HG02852 (cell line): ENCODE data around the gene CEP41.

Experiments used
- ATAC-seq: cut with Tn5 transposase; IDR thresholded peaks from one replicate; pipeline ENCODE4 v1.9.1; 2021; ENCODE audit warnings: mild to moderate bottlenecking, moderate library complexity; ENCODE audit not compliant: unreplicated experiment

Gene CEP41

DNA sequence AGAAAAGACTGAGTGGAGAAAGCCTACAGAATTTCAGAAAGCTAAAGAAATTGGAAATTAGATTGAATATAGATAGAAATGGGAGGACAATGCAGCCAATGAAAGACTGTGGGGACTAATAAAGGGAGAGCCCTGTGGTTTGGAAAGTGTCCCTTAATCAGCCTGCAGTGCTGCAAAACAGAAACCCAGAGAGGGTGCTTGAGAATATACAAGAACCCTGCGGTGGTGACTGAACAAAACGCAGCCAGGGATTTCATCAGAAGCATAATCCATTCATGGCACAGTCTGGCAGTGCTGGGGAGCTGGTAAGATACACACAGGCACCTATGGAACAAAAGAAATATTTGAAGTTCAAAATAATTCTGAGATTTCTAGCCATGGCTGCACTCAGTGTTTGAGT is 19.1 kb downstream of the CEP41 start:
- peak; percentile 68 for ATAC-seq

DNA sequence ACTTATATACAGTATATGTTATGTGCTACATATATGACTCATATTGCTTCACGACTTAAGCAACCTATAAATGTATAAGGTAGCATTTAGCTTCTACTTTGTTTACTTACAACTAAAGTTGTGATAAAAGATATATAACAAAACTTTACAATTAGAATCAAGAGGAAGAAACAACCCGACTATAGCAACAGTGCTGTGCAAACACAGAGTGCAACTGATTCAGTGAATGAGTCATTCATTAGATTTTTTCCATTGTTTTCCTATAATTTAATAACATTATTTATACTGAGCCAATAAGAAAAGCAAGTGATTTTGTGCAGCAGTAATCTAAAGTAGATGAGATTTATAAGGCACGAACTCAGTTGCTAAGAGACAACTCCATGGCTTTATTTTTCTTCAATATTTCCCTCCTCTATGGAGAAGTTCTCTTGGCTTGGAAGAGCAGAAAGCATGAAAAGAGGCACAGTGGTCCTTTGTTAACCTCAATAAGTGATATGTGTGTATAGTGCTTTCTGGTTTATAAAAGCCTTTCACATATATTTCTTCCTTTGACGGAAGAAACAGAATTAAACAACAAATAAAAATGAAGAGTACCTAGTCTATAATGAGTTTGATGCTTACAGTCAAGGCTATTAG is 19.8 kb downstream of the CEP41 start:
- no peak for ATAC-seq

DNA sequence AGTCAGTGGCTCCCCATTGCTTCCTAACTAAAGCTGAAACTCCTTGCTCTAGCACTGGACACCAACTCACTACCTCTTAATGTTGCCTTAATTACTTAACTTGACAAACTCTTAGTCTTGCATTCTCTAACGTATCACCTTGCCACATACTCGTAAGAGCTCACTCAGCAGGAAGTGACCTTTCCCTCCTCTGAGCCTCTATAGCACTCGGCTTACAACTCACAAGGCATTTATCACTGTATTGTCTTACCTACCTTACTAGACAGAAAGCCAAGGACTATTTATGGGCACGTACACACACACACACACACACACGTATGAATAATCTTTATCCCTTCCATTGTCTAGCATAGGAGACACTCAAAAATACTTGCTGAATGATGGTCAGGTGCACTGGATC is 21.2 kb downstream of the CEP41 start:
- ATAC-seq, result no peak

DNA sequence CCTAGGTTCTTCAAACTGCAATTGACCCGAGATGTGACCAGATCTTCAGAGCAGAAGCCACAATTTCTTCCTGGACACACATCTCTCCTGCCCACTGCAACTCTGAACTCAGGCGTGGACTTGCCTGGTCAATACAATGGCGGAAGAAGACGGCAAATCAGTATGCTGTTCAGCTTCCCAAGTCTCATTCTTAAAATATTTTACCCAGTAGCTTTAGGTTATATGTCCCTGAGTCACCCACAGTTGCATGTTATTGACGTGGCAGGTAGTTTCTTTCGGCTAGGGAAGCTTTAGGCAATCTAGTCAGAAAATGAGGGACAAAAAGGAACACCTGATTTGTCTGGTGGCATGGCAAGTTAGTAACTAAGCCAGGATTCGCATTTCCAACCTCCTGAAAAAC is 22.5 kb downstream of the CEP41 start:
- ATAC-seq, result no peak

DNA sequence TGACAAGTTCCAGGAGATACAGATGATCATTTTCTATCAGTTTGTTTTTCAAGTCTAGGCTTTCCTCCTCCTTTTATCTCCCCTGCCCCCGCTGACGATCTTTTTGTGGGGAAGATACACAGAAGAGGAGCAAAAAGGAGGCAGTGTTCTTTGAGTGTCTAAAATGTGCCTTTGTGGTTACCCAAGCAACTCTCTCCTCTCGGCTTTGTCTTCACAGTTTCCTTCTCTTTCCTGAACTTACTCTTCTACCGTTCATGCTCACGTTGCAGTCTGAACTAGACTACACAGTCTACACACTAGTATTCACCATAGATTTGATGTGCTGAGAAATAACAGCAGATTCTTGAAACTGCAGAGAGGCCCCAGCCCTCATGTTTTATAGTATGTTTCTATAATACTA is 23.6 kb downstream of the CEP41 start:
- ATAC-seq, result no peak

DNA sequence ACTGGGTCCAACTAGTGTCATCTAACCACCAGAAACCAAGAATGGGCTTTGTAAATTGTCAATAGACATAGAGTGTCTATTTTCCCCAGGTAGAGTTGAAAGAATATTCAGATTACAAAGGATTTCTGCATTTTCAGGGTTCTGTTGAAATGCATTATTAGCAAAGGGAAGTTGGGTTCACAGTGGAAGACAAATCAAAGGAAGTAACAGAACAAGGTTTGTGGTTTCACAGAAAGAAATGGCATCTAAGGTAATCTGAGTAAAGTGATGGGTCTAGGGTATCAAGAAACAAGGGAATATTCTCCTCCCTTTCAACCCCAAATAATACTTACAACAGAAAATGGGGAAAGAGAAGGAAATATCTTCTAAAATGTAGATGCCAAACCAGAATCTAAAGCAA is 25.8 kb downstream of the CEP41 start:
- ATAC-seq, result no peak

DNA sequence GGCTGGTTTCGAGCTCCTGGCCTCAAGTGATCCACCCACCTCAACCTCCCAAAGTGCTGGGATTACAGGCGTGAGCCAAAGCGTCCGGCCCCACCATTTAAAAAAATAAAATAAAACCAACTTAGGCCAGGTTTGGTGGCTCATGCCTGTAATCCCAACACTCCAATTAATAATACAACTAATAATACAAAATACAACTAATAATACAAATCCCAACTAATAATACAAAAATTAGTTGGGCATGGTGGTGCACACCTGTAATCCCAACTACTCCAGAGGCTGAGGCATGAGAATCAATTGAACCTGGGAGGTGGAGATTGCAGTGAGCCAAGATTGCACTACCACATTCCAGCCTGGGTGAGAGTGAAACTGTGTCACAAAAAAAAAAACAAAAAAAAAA is 27.6 kb downstream of the CEP41 start:
- ATAC-seq, result no peak

DNA sequence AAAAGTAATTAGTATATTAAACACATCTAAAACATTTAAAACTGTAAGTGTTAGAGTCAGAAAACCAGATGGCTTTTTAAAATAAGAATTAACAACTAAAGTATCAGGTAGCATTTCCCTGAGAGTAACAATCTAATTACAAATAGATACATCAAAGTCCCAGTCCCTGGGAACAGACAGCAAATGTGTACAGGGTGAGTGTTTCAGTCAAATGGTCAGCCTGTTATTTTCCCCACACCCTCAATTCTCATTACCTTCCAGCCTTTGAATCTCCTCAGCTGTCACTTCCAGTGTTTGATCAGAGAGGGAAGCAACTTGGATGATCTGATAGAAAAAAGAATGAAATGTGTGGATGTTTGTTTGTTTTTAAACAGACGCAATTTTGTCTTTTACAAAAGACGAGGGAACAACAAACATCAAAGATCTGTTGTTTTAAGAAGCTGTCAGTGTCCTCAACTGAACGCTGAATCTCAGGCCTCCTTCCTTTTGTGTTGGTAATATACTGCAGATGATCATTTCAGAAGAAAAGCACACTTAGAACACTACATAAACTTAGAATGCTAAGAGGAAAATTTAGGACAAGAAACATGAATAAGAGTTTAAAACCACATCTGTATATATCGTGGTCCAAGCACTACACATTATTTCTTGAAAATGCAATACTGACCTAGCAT is 29.8 kb downstream of the CEP41 start:
- no peak for ATAC-seq

DNA sequence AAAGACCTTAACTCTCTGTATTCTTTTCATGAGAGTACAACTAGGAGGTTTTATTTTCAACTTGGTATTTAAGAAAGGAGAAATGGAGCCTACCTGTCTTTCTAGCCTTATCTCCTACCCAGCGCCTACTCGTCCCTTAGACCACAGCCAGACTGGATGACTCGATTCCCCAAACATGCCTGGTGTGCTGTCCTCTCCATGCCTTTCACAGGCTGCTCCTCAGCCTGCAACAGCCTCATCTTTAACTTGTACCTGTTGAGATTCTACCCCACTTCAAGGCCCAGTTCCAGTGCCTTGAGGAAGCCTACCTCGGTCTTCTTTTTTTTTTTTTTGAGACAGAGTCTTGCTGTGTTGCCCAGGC is 31.1 kb downstream of the CEP41 start:
- ATAC-seq, result no peak

DNA sequence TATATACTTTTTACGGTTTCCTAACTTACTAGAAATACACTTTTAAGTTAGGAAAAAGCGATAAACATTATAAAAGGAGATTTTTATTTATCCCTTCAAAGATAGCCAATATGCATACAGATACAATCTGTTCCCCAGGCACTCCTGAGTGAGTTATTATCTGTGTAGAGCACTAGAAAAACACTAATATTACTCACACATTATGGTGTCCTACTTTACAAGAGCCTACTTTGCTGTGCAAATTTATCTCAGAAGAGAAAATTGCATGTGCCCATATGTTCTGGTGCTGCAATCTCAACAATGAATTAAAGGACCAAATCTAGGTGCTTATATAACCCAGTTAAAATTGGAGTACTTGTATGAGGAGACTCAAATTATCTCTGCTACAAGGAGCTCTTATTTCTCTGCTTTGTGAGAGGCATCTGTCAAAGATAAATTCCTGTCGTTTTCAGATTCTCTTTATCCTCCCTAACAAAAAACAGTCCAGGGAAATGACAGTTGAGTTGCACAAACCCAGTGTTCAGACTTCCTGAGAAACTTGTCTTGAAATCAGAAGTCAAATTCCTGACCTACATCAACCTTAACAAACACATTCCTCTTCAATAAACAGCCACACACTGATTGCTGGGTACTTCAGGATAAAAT is 31.6 kb downstream of the CEP41 start:
- no peak for ATAC-seq

DNA sequence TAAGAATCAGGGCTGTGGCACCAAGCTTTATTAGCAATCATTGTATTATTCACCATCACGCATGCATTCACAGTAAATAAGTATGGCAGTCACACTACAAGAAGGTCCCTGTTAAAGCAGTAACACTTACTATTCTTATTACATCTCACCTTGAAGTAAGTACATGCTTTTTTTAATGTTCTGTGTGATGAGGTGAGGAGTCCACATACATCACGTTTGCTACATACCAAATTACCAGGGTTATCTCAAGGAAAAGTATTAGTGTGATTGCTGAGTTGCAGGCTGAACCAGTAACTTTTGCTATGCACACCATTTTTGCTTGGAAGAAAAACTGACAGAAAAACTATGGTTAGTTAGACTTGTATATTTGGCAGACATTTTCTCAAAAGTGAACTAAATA is 35.8 kb downstream of the CEP41 start:
- ATAC-seq, result no peak

DNA sequence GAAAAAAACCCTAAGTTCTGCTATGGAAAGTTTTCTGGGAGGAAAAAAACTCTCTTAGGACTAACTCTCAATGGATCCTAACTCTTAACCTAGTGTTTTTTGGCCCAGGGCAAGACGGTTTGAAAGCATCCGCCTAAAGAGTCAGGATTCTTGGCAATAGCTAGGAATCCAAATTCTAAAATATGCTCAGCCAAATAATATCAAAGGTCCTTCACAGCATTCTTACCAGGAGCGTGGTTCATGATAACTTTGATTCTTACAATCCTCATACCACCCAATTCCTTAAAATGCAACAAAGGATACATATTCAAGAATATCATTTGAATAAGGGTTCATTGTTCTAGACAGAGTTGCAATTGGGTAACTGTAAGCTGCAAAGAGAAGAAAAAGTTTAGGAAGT is 39.2 kb downstream of the CEP41 start:
- ATAC-seq, result no peak

DNA sequence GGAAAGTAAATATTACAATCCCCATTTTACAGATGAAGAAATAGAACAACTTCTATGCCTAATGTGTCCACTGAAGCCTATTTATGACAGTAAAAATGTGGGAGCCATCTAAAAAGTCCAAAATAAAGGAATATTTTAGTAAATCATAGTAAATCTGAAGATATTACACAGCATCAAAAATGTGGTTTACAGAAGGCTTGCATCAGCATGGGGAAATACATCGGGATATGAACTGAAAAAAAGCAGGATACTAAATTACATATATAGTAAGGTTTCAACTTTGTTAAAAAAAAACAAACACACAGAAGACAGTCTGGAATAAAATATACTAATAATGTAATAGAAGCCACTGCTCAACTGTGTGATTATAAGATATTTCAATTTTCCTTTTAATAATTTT is 39.7 kb downstream of the CEP41 start:
- no peak for ATAC-seq

DNA sequence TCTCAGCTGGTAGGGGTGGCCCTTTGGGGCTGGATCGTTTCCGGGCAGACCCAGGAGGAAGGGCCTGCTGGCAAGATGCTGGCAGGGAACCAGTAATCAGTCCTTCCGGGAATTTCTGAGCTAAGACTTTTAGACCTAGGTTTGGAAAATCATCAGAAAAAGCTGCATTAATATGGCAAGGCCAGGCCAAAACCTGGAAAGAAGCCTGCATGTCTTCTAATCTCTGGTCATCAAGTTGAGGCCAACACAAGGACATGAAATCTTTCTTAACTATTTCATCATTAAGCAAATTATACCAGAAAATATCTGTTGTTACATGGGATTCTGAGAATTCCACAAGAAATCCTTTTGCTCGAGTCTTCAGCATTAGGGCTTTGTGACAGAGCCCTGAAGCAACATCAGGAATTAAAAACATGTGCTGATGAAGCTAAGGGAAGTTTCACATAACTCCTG is 40.7 kb downstream of the CEP41 start:
- ATAC-seq, result no peak

DNA sequence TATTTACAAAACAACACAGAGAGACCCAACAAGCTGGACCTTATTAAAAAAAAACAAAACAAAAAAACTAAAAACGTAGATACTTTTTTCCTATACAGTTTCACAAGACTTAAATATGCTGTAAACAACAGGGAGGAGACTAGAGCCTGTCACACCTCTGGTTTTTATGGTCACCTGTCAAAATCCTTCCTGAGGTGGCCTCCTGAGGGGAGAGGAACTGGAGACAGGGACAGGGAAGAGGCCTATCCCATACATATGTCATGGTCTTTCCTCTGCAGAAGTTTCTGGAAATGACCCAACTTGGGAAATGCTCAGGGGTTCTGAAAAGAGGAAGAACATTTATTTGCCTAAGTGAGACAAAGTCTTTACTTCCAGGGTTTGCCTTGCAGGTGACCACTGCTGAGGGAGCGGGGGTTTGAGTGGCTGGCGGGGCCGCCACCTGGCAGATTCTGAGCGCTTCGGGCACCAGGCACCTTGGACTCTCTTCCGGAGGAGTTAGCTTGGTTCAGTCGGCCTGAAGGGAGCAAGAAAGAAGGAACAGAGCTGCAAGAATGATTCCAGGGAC is 42.2 kb downstream of the CEP41 start:
- no peak for ATAC-seq

DNA sequence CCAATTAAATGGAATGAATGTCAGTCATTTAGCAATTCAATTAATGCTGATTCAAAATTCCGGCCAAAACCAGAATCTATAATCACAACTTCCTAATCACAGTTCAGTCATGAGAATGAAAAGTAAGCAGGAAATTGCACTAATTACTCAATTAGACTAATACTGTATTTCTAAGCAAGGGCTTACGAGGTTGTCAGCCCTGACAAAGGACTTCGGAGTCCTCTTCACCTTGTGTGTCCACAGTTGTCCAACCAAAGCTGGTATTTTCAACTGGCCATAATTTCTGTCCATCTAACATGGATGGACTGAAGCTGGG is 43.1 kb downstream of the CEP41 start:
- no peak for ATAC-seq

DNA sequence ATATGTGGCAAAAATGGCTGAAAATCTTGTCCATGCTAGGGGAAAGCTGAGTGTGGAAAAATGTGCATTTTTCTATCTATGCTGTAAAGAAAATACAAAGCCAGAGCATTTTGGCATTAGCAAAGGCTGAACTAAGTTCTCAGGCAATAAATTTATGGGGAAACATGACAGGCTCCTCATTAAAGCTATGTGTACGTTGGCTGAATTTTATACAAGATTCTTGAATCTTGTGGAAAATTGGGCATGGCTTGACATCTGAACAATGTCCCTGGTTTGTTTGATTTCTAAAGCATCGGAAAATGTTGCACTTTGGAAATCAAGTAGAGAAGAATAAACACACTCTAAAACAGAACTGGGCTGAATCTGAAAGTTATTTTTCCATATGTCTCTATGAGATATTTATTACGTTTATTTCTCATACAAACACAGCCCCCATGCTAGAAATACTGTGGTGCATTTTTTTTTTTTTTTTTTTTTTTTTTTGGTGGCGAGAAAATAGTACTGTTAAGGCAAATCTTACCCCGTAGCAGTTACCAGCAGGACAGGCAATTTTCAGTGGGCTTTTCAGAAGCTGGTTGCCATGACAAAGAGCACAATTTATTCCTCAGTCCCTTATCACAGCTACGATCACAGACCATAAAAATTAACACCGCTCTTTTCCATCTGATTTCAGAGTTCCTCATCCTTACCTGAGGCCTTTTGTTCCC is 43.6 kb downstream of the CEP41 start:
- no peak for ATAC-seq

DNA sequence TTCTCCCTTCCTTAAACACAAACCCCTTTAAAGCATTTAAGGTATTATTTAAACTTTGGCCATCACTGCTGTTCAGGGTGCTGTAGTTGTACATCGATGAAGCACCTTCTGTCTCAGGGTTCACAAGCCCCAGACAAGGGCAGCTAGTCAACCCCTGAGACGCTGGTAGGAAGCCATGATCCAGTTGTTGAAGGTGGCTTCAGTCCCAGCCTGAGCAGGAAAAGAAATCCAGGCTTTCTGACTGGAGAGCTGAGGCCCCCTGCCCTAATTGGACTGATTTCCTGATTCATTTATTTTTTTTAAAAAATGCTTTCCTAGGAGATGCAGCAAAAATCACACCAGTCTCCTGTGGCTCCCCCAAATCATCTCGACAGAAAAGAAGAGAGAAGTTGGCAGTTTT is 44.7 kb downstream of the CEP41 start:
- ATAC-seq, result no peak

DNA sequence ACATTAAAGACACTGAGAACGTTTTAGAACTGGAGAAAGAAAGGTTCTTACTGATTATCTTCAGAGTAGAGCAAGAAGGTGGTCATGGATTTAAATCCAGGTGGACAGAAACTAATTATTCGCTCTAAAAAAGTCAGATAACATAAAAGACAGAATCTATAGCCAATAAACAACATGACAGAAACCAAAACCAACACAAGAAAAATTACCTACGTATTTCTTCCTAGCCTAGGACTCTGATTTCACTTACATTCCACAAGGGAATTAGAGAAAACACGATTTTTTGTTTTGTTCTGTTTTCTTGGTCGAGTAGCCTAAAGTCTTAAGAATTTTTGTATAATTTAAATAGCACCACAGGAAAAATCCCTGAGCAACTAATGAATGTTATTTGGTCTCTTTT is 45.4 kb downstream of the CEP41 start:
- ATAC-seq, result no peak

DNA sequence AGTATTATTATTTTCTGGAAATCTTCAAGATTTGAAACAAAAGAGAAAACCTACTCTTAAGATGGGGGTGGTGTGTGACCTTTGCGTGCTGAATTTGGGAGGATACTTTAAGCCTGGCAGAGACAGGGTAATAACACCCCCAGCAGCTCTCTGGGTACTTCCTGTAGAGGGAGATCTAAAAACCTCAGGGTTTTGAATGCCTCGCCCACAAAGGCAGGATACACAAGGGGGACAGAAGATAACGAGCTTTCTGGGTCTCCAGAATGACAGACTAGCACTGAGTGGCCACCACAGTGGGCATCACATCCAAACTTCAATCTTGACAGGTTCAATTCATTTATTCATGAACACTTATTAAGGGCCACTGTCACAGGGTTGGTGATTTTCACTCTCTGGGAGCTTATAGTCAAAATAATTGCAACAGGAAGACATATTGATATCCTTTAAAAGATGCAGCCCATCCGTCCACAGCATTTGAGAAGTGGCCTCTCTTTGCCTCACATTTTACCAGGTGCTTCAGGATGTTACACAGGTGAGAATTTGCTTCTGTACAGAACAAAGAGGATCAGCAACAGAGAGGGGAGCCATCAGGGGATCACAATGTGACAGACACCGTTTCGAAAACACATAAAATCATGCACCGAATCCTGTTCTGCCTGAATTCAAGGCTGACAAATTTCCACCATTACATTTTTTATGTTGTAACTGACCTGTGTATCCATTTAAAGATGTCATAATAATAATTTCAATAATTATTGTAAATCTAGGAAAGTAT is 46.2 kb downstream of the CEP41 start:
- no peak for ATAC-seq

DNA sequence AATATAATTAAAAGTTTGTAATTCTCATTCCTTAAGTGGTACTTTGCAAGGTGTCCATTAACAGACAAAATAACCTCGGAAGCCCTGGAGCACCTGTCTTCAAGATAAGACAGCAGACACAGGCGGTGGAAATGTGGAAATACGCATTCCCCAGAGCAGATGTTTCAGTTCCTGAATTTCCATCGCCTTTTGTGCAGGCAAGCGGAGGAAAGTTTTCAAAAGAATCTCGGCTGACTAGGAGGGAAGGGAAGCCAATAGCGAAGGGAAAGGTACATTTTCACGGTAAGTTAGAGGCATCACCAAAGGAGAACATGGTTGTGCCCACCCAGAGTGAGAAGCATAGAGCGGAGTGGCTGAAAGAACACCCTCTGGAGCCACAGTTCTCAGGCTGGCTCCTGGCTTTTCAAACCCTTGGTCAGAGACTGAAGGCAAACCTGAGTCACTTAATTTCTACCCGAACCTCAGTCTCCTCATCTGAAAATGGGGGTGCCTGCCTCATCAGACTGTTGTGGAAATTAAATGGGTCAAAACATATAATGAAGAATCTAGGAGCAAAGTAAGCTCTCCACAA is 46.9 kb downstream of the CEP41 start:
- ATAC-seq, result no peak
